H54 (cell line): Measurements from ENCODE around the gene CACUL1.
"Not testable (repeated sequence)": the region's sequence is repeated elsewhere in the genome, so short reads cannot be mapped to it uniquely, and the experiment has no call there.

Experiments used
- DNase-seq: peaks from one replicate; pipeline ENCODE4 v3.0.0; 2011; ENCODE audit warnings: low spot score, mixed read lengths; ENCODE audit not compliant: insufficient read length
- FAIRE-seq: peaks from 3 replicates; lab custom pipeline; 2011; peaks lifted over from hg19 to GRCh38; lab: Jason Lieb, UNC
- POLR2A ChIP-seq: IDR thresholded peaks from 2 replicates; pipeline ENCODE4 v1.6.1; 2011; ENCODE audit warnings: low read depth, mild to moderate bottlenecking, low read length

Gene CACUL1

DNA sequence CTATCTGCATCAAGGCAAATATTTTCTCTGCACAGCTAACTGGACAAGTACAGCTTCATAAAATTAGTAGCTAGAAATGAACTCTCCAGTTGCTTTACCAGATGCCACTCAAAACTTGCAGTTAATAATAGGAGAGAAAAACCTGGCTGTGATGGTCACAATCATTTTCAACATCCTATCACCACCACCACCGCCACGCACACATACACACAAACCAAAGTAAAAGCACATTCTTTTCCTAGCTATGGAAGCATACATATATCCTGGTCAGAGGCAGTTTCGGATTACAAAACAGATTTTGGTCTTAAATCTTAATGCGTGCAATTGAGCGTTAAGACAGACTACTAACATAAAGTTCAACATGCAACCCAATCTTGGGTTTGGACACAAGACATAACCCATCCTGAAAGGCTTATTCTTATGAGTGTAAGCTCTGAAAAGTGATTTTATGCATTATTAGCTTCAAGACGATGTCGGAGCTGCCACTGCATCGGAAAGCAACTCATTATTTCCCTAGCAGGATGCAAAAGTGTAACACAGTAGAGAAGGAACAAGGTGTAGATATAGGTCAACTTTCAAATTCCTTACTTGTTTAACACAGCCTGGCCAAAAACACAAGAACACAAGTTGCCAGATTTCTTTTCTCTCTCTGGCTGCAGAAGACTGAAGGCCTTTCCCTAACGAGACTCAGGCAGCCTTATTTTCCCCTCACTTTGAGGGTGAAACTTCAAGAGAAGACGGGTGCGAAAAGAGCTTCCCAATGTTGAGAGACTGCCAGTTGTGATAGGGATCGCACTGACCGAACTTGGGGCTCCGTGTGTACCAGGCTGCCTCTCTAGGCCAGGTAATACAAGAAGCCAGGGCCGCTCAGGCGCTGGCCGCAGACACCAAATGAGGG, 1.2 kb downstream of the CACUL1 start:
- no peak for FAIRE-seq

GRCh38 chr10:118752409-118752808, 2.4 kb downstream of the CACUL1 start:
- DNase-seq (no peak), FAIRE-seq (no peak)
- TF ChIP-seq POLR2A, result no peak

More for the DNA sequence above, 1.2 kb downstream of the CACUL1 start:
- DNase-seq, result no peak
- no peak for TF ChIP-seq POLR2A

- no peak for DNase-seq
- no peak for FAIRE-seq
- TF ChIP-seq POLR2A, result no peak
Measured at GRCh38 chr10:118751265-118751664, 3.5 kb downstream of the CACUL1 start.

DNA sequence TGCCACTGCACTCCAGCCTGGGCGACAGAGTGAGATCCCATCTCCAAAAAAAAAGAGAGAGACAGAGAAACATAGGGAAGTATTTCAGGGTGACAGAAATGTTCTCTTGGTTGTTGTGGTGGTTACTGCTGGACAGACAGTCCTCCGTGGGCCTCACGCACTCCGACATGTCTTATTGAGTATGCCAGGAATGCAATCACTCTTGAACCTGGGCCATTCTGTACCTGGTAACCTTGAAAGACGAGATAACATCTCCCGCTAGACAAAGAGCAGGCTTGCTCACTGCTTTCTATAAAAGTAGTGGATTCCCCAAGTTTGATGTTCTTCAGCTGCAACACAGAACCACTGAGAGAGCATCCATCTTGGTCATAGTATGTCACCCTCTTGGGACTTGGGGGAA, 6.7 kb downstream of the CACUL1 start:
- FAIRE-seq (no peak), DNase-seq (no peak)

GRCh38 chr10:118746246-118746645, 8.5 kb downstream of the CACUL1 start:
- no peak for FAIRE-seq
- no peak for DNase-seq
- TF ChIP-seq POLR2A, result no peak

More for the DNA sequence above, 6.7 kb downstream of the CACUL1 start:
- TF ChIP-seq POLR2A, result no peak

DNA sequence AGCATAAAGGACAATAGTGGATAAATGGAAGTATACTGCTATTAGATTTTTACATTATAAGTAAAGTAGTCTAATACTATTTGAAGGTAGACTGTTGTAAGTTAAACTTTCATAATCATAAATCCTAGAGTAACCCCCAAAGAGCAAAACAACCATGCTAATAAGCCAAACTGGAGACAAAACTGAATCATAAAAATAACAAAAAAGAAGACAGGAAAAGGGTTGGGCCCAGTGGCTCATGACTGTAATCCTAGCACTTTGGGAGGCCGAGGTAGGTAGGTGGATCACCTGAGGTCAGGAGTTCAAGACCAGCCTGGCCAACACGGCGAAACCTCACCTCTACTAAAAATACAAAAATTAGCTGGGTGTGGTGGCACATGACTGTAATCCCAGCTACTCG, 9.7 kb downstream of the CACUL1 start:
- FAIRE-seq, result no peak
- no peak for DNase-seq

DNA sequence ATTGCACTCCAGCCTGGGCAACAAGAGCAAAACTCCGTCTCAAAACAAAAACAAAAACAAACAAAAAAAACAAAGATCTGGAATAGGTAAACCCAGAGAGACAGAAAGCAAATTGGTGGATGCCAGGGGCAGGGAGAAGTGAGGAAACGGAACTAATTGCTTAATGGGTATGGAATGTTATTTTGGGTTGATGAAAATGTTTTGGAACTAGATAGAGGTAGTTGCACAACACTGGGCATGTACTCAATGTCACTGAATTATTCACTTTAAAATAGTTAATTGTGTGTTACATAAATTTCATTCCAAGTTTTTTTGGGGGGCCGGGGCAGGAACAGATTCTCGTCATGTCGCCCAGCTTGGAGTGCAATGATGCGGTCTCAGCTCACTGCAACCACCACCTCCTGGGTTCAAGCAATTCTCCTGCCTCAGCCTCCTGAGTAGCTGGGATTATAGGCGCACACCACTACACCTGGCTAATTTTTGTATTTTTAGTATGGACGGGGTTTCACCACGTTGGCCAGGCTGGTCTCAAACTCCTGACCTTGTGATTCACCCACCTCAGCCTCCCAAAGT, 10.3 kb downstream of the CACUL1 start:
- not testable (repeated sequence) for DNase-seq, FAIRE-seq

More for the DNA sequence above, 9.7 kb downstream of the CACUL1 start:
- TF ChIP-seq POLR2A, result no peak

DNA sequence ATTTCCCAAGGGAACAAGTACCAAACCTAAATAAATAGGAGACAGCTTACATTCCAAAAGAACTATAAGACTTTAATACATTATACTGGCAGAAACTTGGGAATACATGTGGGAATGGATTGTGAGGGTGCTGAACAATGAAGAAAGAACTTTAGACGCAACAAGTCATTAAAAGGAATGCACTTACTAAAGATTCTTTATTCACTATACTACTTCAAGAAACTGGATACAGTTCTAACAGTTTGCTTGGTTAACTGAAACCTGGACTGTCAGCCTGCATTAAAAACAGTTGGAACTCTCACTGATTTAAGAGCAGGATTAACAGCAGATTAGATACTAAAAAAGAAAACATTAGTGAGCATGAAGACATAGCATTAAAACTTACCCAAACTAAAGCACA, 12.0 kb downstream of the CACUL1 start:
- DNase-seq (no peak), FAIRE-seq (no peak)
- no peak for TF ChIP-seq POLR2A

GRCh38 chr10:118742032-118742431, 12.7 kb downstream of the CACUL1 start:
- no peak for DNase-seq
- TF ChIP-seq POLR2A, result no peak
- FAIRE-seq, result no peak

DNA sequence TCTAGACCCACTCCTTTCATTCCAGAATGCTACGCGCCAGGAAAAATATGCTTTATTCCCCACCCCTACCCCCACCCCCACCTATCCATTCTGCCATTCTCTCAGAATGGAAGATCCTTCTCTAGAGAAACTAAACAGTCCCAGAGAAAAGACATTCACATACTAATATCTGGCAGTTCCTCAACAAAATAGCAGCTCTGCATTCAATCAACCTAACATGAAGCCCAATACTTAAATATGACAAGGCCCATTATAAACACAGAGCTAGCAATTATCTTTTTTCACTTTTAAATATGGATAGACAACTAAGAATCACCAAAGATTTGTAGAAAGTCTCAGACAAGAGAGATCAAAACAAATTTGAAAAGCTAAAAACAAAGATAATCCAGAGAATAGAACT, 16.4 kb downstream of the CACUL1 start:
- TF ChIP-seq POLR2A, result no peak
- FAIRE-seq, result no peak
- DNase-seq, result no peak

DNA sequence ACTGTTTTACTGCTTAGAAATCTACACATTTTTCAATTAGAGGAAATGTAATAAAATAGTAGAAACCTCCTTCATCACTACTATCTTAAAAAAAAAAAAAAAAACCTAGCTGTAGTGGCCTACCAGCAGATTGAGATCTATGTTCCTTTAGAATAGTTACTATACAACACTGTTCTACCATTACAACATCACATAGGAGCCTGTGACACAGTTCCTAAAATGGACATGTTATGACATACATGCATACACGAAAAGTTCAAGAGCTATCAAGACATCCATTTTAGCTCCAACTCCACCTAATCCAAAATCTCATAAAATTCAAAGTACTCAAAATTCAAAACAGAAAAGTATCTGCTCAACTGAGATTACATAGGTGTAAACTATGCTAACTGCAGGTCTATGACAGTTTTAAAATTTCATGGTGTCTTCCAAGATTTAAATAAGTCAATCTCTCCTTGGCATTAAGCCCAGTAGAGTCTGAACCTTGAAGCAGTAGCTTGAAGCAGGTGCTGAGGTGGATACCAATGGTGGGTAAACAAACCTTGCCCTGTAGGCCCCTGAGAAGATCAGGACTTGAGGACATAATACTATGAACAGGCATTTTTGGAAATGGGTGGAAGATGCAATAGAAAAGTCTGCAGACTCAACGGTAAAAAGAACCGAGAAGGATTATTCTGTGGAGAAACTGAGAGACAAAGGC, 17.0 kb downstream of the CACUL1 start:
- DNase-seq (no peak), FAIRE-seq (no peak)
- TF ChIP-seq POLR2A, result no peak

DNA sequence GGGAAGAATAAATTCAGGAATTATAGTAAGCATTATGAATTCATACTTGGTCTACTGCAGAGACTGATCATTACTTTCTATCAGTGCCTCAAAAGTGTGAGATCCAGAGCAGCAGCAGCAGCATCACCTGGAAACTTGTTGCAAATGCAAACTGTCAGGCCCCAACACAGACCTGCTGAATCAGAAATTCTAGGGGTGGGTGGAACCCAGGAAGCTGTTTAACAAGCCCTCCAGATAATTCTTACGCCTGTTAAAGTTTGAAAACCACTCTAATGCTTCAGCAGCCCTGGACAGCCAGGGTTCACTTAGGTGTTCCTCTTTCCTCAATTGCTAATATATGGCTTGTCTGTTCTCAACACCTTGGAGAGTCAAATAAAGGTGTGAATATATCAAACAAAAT, 19.5 kb downstream of the CACUL1 start:
- no peak for TF ChIP-seq POLR2A
- DNase-seq, result no peak
- FAIRE-seq, result no peak

DNA sequence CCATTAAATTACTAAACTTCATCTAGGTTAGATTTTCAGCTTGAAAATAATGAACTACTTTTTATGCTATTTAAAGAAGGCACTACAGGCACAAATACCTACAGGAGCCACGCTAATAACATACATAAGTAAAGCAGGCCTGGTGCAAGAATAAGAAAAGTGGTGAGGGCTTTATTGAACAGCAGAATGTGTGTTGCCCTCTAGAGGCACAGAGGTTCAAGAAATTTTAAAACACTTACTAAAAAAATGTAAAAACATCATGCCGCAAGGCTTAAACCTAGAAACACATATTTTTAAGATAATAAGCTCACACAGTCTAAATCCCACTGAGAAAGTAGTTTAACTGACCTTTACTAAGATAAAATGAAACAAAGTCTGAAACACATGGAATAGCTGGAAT, 20.3 kb downstream of the CACUL1 start:
- no peak for TF ChIP-seq POLR2A
- FAIRE-seq (no peak), DNase-seq (no peak)
